ENCODE results near the gene LRRC37A3. TPM values are rescaled to one million over a fixed set of nuclear protein-coding genes. Genes with fewer than 3 reads are reported as not detected.
"Not testable (repeated sequence)": the region's sequence is repeated elsewhere in the genome, so short reads cannot be mapped to it uniquely, and the experiment has no call there.

LRRC37A3 gene
- polyA plus RNA-seq, 1 of the 3 experiments (the other 2 are of a cell fraction), result 10.4 TPM

DNA sequence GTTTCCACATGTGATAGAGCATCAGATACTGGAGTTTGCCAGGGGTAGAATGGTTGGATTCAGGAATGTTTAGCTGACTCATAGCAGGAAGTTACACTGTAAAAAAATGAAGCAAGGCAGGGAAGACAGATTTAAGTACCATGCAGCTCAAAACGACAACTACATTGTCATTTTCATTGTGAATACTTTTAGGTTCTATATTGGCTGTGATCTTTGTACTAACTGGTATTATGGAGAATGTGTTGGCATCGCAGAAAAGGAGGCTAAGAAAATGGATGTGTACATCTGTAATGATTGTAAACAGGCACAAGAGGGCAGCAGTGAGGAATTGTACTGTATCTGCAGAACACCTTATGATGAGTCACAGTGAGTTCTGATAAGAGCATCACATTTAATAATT is 8.2 kb upstream of the LRRC37A3 start:
- Histone ChIP-seq H3K27ac (ENCODE audit: low read depth in 2 of 2, low read length in 1 of 2) (peak overlapping the region in 1 of 2 experiments; percentile 67; a peak in 2 of 4 replicates), H3K4me2 (peak overlapping the region; percentile 36; the same call in 1 of the 2 replicates), H3K4me3 (ENCODE audit: low read depth in 2 of 2, low read length in 1 of 2) (peak overlapping the region in 1 of 2 experiments; percentile 8; a peak in 1 of 4 replicates), H2AFZ (ENCODE audit: low read depth) (peak overlapping the region; percentile 41; the same call in 1 of the 2 replicates), H3K9ac (0 out of 2 replicates have a peak overlapping the region, but pooled peaks have one; percentile 3)
- H3K36me3 ChIP-seq (replicated peaks in 1 of 2; ENCODE audit: control insufficient read depth in 1 of 2, insufficient read depth in 2 of 2, low read length in 1 of 2); H3K4me1 ChIP-seq (ENCODE audit: control insufficient read depth in 1 of 2, insufficient read depth in 2 of 2, low read depth in 1 of 2, low read length in 1 of 2); H3F3A ChIP-seq (replicated peaks; ENCODE audit: insufficient read depth); H3K9me2 ChIP-seq; H3K27me3 ChIP-seq (ENCODE audit: insufficient read depth); POLR2A ChIA-PET; H4K20me1 ChIP-seq (ENCODE audit: insufficient read depth); H3K9me3 ChIP-seq; DNase-seq; H3K79me2 ChIP-seq (ENCODE audit: insufficient read depth): not testable (repeated sequence)
- CTCF ChIA-PET, result interaction anchor here (0.6 to 4.5 kb wide), 18 partner anchors 8 to 282 kb away, joined by 3 to 59 read pairs (median 4); partner anchors contain the start of genes LRRC37A3 and RGS9
- 2% methylated on average over 2 of the region's 2 CpGs for WGBS (ENCODE audit: low lambda C conversion rate)
- TF ChIP-seq FOSL2 (IDR thresholded peaks at IDR 0.05; ENCODE audit: borderline replicate concordance, low read depth) (peak; percentile 29; the same call in 1 of the 2 replicates), RAD21 (IDR thresholded peaks at IDR 0.05; ENCODE audit: low read length) (peak; percentile 62), ELF1 (IDR thresholded peaks at IDR 0.05) (0 out of 2 replicates have a peak, but pooled peaks have one; percentile 5), CTCF (IDR thresholded peaks at IDR 0.05) (peak; percentile 96), SMC3 (IDR thresholded peaks at IDR 0.05; ENCODE audit: low read depth, low read length) (peak; percentile 62), JUND (IDR thresholded peaks at IDR 0.05) (peak; percentile 31)

GRCh38 chr17:64926430-64926829 is 7.2 kb upstream of the LRRC37A3 start:
- DNase-seq; H3K4me3 ChIP-seq (ENCODE audit: low read depth in 2 of 2, low read length in 1 of 2); H4K20me1 ChIP-seq (ENCODE audit: insufficient read depth); H3K9ac ChIP-seq; H2AFZ ChIP-seq (ENCODE audit: low read depth); H3K27me3 ChIP-seq (ENCODE audit: insufficient read depth); H3F3A ChIP-seq (replicated peaks; ENCODE audit: insufficient read depth); H3K36me3 ChIP-seq (replicated peaks in 1 of 2; ENCODE audit: control insufficient read depth in 1 of 2, insufficient read depth in 2 of 2, low read length in 1 of 2); H3K9me2 ChIP-seq; H3K9me3 ChIP-seq; H3K79me2 ChIP-seq (ENCODE audit: insufficient read depth); H3K4me1 ChIP-seq (ENCODE audit: control insufficient read depth in 1 of 2, insufficient read depth in 2 of 2, low read depth in 1 of 2, low read length in 1 of 2); H3K27ac ChIP-seq (ENCODE audit: low read depth in 2 of 2, low read length in 1 of 2); POLR2A ChIA-PET; H3K4me2 ChIP-seq: not testable (repeated sequence)
- 91% methylated on average over 4 of the region's 4 CpGs for WGBS (ENCODE audit: low lambda C conversion rate)
- CTCF ChIA-PET, result interaction anchor here (0.9 to 4.5 kb wide), 6 partner anchors 12 to 210 kb away, joined by 3 to 59 read pairs (median 6); partner anchors contain the start of gene RGS9

- H3K79me2 ChIP-seq (ENCODE audit: insufficient read depth); H3K27ac ChIP-seq (ENCODE audit: low read depth in 2 of 2, low read length in 1 of 2); H2AFZ ChIP-seq (ENCODE audit: low read depth); DNase-seq; H3K27me3 ChIP-seq (ENCODE audit: insufficient read depth); H3F3A ChIP-seq (replicated peaks; ENCODE audit: insufficient read depth); H3K36me3 ChIP-seq (replicated peaks in 1 of 2; ENCODE audit: control insufficient read depth in 1 of 2, insufficient read depth in 2 of 2, low read length in 1 of 2); H3K4me1 ChIP-seq (ENCODE audit: control insufficient read depth in 1 of 2, insufficient read depth in 2 of 2, low read depth in 1 of 2, low read length in 1 of 2); H3K9ac ChIP-seq; POLR2A ChIA-PET; H4K20me1 ChIP-seq (ENCODE audit: insufficient read depth); H3K4me2 ChIP-seq; H3K9me2 ChIP-seq; H3K4me3 ChIP-seq (ENCODE audit: low read depth in 2 of 2, low read length in 1 of 2); H3K9me3 ChIP-seq: not testable (repeated sequence)
- CTCF ChIA-PET, result interaction anchor here (4.5 kb wide), 1 partner anchor 37 kb away, joined by 59 read pairs; no protein-coding TSS in a partner anchor
- 96% methylated on average over 4 of the region's 4 CpGs for WGBS (ENCODE audit: low lambda C conversion rate)
Measured at GRCh38 chr17:64925244-64925643, 6.0 kb upstream of the LRRC37A3 start.

- WGBS (ENCODE audit: low lambda C conversion rate), result 97% methylated on average over 6 of the region's 6 CpGs
- H3K27ac ChIP-seq (ENCODE audit: low read depth in 2 of 2, low read length in 1 of 2); H3K79me2 ChIP-seq (ENCODE audit: insufficient read depth); H3K4me1 ChIP-seq (ENCODE audit: control insufficient read depth in 1 of 2, insufficient read depth in 2 of 2, low read depth in 1 of 2, low read length in 1 of 2); H3K36me3 ChIP-seq (replicated peaks in 1 of 2; ENCODE audit: control insufficient read depth in 1 of 2, insufficient read depth in 2 of 2, low read length in 1 of 2); H3K9me2 ChIP-seq; H4K20me1 ChIP-seq (ENCODE audit: insufficient read depth); H3K9me3 ChIP-seq; CTCF ChIA-PET; H3F3A ChIP-seq (replicated peaks; ENCODE audit: insufficient read depth); H3K9ac ChIP-seq; H2AFZ ChIP-seq (ENCODE audit: low read depth); POLR2A ChIA-PET; H3K4me3 ChIP-seq (ENCODE audit: low read depth in 2 of 2, low read length in 1 of 2); H3K4me2 ChIP-seq; DNase-seq; H3K27me3 ChIP-seq (ENCODE audit: insufficient read depth): not testable (repeated sequence)
Measured at GRCh38 chr17:64923051-64923568, 3.8 kb upstream of the LRRC37A3 start.

Data from SK-N-SH (cell line).